SW 1271 (cell line): ENCODE data around the gene ATP5IF1.
A peak's percentile ranks its signal among the peaks of the same experiment; 100 is the strongest.

ENCODE experiments used
- DNase-seq, 2 experiments: peaks; one replicate each; lab custom pipeline; 2025; lab: John Stamatoyannopoulos, UW

Gene ATP5IF1

GRCh38 chr1:28235755-28236655, at the start of gene ATP5IF1:
Gene ATP5IF1 (plus strand): TSS chr1:28236124. CDS start chr1:28236184, 60 bp downstream.
- DNase-seq = peak; percentile 82 to 95

- DNase-seq = no peak
Measured at GRCh38 chr1:28190337-28190979, 45.5 kb upstream of the ATP5IF1 start.

DNA sequence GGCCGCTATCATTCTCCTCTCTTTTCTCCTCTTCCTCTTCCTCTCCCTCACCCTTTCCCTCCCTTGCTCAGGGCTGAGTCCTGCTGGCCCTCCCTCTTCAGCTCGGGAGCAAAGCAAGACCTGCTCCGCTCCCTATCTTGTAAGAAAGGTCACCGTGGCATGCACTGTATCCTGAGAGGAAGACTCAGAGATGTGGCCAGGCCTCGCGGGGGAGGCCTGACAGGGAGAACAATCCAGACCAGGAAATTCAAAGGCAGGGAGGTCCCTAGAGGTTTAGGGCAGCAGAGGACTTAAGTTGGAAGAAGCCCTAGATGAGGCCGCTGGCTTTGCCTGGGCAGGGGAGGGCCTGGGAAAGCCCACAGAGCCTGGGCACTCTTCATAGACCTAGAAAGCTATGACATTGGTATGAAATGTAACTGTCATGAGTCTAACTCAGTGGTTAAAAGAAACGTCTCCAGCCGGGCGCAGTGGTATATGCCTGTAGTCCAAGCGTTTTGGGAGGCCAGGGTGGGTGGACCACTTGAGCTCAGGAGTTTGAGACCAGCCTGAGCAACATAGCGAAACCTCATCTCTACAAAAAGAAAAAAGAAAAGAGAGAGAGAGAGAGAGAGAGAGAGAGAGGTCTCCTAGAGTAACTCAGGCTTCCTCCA, 44.8 kb upstream of the ATP5IF1 start:
- no peak for DNase-seq

DNA sequence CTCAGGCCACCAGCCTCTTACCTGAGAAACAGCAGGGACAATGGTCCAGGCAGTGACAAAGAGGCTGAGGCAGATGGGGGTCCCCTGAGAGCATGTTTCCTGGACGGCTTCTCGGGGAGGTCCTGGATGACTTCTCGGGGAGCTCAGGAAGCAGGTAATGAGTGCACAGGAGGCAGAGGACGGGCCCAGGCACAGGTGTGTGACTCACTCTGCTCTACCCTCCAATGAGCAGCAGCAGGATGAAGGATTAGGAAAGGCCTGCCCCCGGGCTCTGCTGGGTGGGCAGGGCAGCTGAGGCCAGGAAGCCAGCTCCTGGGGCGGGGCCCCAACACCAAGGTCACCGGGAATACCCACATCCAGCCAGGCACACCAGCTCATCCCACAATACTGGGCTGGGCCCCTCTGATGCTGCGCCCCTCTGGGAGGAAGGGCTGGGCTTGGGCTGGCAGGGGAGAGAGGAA, 42.2 kb upstream of the ATP5IF1 start:
- no peak for DNase-seq

- no peak for DNase-seq
Measured at GRCh38 chr1:28194326-28195035, 41.4 kb upstream of the ATP5IF1 start.

DNA sequence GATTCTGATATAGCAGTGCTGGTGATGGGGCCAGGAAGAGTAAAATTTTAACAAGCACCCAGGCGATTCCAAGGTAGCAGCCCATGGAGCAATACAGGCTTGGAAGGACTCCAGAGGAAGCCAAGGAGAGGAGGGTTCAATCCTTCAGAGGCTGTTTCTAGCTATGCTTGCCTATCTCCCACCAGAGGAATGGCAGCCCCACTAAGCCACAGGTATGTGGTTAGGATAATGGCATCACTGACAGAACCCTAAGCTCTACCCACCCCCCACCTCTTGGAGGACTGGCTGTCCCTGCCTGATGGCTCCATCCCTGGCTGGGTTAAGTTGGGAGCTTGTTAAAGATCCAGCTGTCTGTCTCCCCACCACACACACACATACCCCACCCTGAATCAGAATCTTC, 40.1 kb upstream of the ATP5IF1 start:
- DNase-seq = no peak

GRCh38 chr1:28196330-28196729, 39.6 kb upstream of the ATP5IF1 start:
- no peak for DNase-seq

- DNase-seq = no peak
Measured at GRCh38 chr1:28197682-28198415, 38.1 kb upstream of the ATP5IF1 start.

GRCh38 chr1:28199328-28200233, 36.3 kb upstream of the ATP5IF1 start:
- DNase-seq = no peak

GRCh38 chr1:28200234-28200873, 35.6 kb upstream of the ATP5IF1 start:
- DNase-seq = no peak

- no peak for DNase-seq
Measured at GRCh38 chr1:28205243-28205642, 30.7 kb upstream of the ATP5IF1 start.

DNA sequence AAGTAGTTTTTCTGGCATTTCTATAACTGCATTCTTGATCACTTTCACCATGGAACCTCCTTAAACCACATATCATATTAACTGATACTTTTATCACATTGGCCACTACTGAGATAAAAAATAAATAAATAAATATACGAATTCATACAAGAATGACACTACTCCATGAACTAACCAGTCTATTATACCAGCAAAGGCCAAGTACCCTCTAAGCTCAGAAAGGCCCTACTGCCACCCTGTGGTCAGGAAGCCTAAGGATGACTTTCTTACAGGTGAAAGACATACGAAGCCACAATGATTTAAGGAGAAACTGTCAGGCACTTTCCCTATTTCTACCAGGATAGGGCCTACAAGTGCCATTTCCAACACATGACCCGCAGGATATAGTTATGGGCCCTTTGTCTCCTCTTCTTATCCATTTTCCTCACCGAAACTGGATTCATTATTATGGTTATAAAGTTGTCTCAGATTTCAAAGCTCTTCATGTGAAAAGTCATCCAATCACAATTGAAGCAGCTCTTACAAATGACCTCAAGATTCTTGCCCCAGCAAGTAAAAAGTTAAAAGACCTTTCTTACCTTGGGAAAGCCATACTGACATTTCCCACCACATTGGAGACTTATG, 27.0 kb upstream of the ATP5IF1 start:
- DNase-seq = peak in 1 of 2 experiments; percentile 45

DNA sequence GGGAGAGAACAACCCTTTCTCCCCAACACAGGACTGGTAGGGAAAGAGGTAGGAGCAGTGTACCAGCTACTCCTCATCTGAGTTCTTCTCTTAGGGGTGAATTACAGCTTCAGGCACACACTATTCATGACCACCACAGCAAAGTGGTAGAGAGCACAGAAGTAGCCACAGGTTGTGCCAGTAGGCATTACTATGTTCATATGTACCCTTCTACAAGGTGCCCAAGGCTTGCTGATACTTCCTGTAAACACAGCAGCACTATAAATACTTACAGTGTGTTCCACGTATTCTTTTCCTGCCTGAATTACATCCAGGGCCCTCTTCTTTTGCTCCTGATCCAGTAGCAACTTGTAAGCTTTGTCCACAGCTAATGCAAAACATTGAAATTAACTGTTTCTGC, 26.2 kb upstream of the ATP5IF1 start:
- no peak for DNase-seq

DNA sequence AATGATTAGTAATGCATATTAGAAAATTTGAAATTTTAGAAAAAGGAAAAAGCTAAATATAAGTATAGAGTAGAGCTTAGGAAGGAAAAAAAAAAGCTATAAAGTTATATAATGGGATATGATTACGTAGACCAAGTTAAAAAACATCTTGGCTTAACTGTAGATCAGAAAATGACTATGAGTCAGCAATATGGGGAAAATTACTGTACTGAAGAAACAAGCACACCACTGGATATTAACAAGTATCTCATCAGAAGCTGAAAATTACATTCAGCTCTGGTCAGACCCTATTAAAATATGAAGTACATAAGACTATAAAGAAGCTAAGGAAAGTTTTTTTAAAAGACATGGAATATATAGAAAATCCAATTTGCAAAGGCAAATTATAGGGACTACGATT, 22.6 kb upstream of the ATP5IF1 start:
- no peak for DNase-seq

DNA sequence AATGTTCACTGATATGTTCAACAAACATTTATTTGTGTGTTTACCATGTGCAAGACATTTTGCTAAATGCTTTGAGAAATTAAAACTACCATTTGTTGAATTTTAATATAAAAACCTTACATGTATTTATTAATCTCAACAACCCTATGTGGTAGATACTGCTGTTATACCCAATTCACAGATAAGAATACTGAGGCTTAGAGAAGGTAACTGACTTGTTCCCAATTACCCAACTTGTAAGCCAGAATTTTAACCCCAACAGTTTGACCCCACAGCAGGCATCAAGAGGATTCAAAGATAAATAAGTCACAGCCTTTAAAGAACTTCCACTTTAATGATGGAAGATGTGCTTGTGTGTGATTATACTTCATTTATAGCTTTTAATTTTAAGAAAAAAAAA, 6.8 kb upstream of the ATP5IF1 start:
- no peak for DNase-seq

DNA sequence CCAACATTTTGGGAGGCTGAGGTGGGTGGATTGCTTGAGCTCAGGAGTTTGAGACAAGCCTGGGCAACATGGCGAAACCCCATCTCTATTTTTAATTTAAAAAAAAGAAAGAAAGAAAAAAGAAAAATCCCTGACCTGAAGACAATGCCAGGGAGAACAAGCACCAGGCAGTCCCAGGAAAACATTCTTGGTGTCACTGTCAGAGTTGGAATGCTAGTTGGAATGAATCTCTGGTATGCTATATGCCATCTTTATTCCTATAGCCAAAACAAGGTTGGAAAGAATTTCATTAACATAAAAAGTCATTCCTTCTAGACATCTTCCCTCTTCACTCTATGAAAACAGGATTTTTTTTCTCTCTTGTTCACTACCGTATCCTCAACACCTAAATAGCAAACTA, 5.9 kb upstream of the ATP5IF1 start:
- no peak for DNase-seq

- DNase-seq = peak; percentile 53 to 84
Measured at GRCh38 chr1:28232558-28233263, 3.2 kb upstream of the ATP5IF1 start, which contains the start of gene DNAJC8. Gene DNAJC8 (minus strand): TSS chr1:28233029. CDS start chr1:28232998, 31 bp downstream.

DNA sequence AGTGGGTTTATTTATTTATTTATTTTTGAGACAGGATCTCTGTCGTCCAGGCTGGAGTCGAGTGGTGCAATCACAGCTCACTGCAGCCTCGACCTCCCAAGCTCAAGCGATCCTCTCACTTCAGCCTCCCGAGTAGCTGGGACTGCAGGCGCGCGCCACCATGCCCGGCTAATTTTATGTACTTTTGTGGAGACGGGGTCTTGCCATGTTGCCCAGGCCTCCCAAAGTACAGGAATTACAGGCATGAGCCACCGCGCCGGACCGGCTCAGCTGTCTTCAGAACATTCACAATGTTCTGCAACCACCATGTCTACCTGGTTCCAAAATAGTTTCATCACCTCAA, 2.7 kb upstream of the ATP5IF1 start:
- DNase-seq = no peak
